ENCODE measurements around the gene FCN1. TPM values are rescaled to one million over a fixed set of nuclear protein-coding genes. Genes with fewer than 3 reads are reported as not detected.

FCN1 gene
- polyA plus RNA-seq, 1 donor (not counting 4 experiments of a cell fraction or from before 2014, with no cell fraction given) = not detected

- Histone ChIP-seq H3K27me3 (ENCODE audit: control insufficient read depth, extremely low read depth, insufficient read depth, low read length) (peaks cover 9% of the 10 kb centered on the region), H3K4me3 (ENCODE audit: control insufficient read depth in 2 of 3, extremely low read depth in 1 of 3, insufficient read depth in 2 of 3, low read depth in 1 of 3, low read length in 3 of 3) (no peak overlapping the region), H2AFZ (ENCODE audit: control insufficient read depth, low read length) (no peak overlapping the region), H3K79me2 (ENCODE audit: control insufficient read depth, insufficient read depth, low read length) (no peaks in the 10 kb centered on the region), H3K9ac (ENCODE audit: control insufficient read depth, extremely low read depth, insufficient read depth, low read length) (no peak overlapping the region), H3K36me3 (ENCODE audit: control insufficient read depth in 2 of 2, extremely low read depth in 1 of 2, insufficient read depth in 2 of 2, low read length in 2 of 2) (no peaks in the 10 kb centered on the region), H3K27ac (ENCODE audit: control insufficient read depth, insufficient read depth, low read length) (no peak overlapping the region), H3K4me2 (ENCODE audit: control insufficient read depth, extremely low read depth, insufficient read depth, low read depth, low read length) (no peak overlapping the region), H3K4me1 (ENCODE audit: control insufficient read depth, extremely low read depth, insufficient read depth, low read length) (peaks cover 3% of the 10 kb centered on the region), H3K9me1 (ENCODE audit: control insufficient read depth, extremely low read depth, insufficient read depth, low read length) (no peaks in the 10 kb centered on the region), H3K9me3 (ENCODE audit: control insufficient read depth, low read depth, low read length) (no peaks in the 10 kb centered on the region), H4K20me1 (ENCODE audit: control insufficient read depth, extremely low read depth, insufficient read depth, low read length) (no peaks in the 10 kb centered on the region)
- no peak for DNase-seq (ENCODE audit: low read depth, low spot score)
- FAIRE-seq = no peak
- dilution Hi-C loops (cut with MboI; ENCODE audit: extremely low pct_ligation_motif_present, low sequenced_read_pairs) = no loop called here
- TF ChIP-seq EZH2 (IDR thresholded peaks at IDR 0.05; ENCODE audit: low read length) (no peak), CTCF (optimal IDR thresholded peaks at IDR 0.05 in 1 of 3, IDR thresholded peaks at IDR 0.05 in 1 of 3, conservative IDR thresholded peaks at IDR 0.05 in 1 of 3; ENCODE audit: extremely low read depth in 1 of 3, insufficient read depth in 2 of 3, low read length in 3 of 3) (peak in 1 of 3 experiments; percentile 39)
Observed at GRCh38 chr9:134899818-134900217, 17.9 kb downstream of the FCN1 start.

DNA sequence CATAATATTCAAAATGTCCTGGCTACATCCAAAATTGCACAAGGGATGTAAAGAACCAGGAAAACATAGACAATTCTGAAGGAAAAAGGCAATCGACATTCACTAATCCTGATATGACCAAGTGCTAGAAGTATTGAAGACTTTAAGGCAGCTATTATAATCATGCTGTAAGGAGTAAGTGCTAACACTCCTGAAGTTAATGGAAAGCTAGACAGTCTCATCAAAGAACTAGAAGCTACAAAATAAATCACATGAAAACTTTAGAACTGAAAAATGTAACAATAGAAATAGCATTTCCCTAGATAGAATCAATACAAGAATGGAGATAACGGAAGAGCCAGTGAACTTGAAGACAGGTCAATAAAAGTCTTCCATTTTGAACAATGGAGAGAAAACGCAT lies 18.5 kb downstream of the FCN1 start:
- dilution Hi-C loops (cut with MboI; ENCODE audit: extremely low pct_ligation_motif_present, low sequenced_read_pairs) = no loop called here
- Histone ChIP-seq H2AFZ (ENCODE audit: control insufficient read depth, low read length) (no peak overlapping the region), H4K20me1 (ENCODE audit: control insufficient read depth, extremely low read depth, insufficient read depth, low read length) (no peaks in the 10 kb centered on the region), H3K9ac (ENCODE audit: control insufficient read depth, extremely low read depth, insufficient read depth, low read length) (no peak overlapping the region), H3K36me3 (ENCODE audit: control insufficient read depth in 2 of 2, extremely low read depth in 1 of 2, insufficient read depth in 2 of 2, low read length in 2 of 2) (no peaks in the 10 kb centered on the region), H3K27ac (ENCODE audit: control insufficient read depth, insufficient read depth, low read length) (no peak overlapping the region), H3K4me3 (ENCODE audit: control insufficient read depth in 2 of 3, extremely low read depth in 1 of 3, insufficient read depth in 2 of 3, low read depth in 1 of 3, low read length in 3 of 3) (no peak overlapping the region), H3K79me2 (ENCODE audit: control insufficient read depth, insufficient read depth, low read length) (no peaks in the 10 kb centered on the region), H3K4me2 (ENCODE audit: control insufficient read depth, extremely low read depth, insufficient read depth, low read depth, low read length) (no peak overlapping the region), H3K9me3 (ENCODE audit: control insufficient read depth, low read depth, low read length) (no peaks in the 10 kb centered on the region), H3K4me1 (ENCODE audit: control insufficient read depth, extremely low read depth, insufficient read depth, low read length) (peaks cover 3% of the 10 kb centered on the region), H3K9me1 (ENCODE audit: control insufficient read depth, extremely low read depth, insufficient read depth, low read length) (no peaks in the 10 kb centered on the region), H3K27me3 (ENCODE audit: control insufficient read depth, extremely low read depth, insufficient read depth, low read length) (peaks cover 9% of the 10 kb centered on the region)
- no peak for DNase-seq (ENCODE audit: low read depth, low spot score)
- no peak for TF ChIP-seq CTCF (optimal IDR thresholded peaks at IDR 0.05 in 1 of 3, IDR thresholded peaks at IDR 0.05 in 1 of 3, conservative IDR thresholded peaks at IDR 0.05 in 1 of 3; ENCODE audit: extremely low read depth in 1 of 3, insufficient read depth in 2 of 3, low read length in 3 of 3)
- FAIRE-seq = no peak

Measured in keratinocyte (primary cell).